Limb (tissue), 2 donors: Measurements from ENCODE around the gene SMCO4.
"Not testable (repeated sequence)": the region's sequence is repeated elsewhere in the genome, so short reads cannot be mapped to it uniquely, and the experiment has no call there.

ENCODE experiments used
- DNase-seq, 2 donors: peaks; one replicate each; pipeline ENCODE4 v3.0.0-alpha.2; 2016; ENCODE audit errors: extremely low spot score in 2 of 2

The SMCO4 gene

GRCh38 chr11:93543292-93543977 lies at the start of gene SMCO4:
SMCO4 (minus strand) TSS chr11:93543391; CDS start chr11:93479189, 64,202 bp downstream.
- DNase-seq = peak; percentile 81 to 86

- no peak for DNase-seq
These were observed 48.2 kb upstream of the SMCO4 start for GRCh38 chr11:93591247-93591898.

GRCh38 chr11:93589347-93589746 lies 46.2 kb upstream of the SMCO4 start:
- no peak for DNase-seq

- no peak for DNase-seq
These were observed 44.8 kb upstream of the SMCO4 start for GRCh38 chr11:93587858-93588581.

- not testable (repeated sequence) for DNase-seq
These were observed 44.2 kb upstream of the SMCO4 start for GRCh38 chr11:93587425-93587824.

- no peak for DNase-seq
These were observed 42.6 kb upstream of the SMCO4 start for GRCh38 chr11:93585758-93586157.

GRCh38 chr11:93583490-93583889 lies 40.3 kb upstream of the SMCO4 start:
- DNase-seq = no peak

- DNase-seq = no peak
These were observed 36.1 kb upstream of the SMCO4 start for GRCh38 chr11:93579187-93579751.

- DNase-seq = no peak
These were observed 34.1 kb upstream of the SMCO4 start for GRCh38 chr11:93577286-93577685.

- not testable (repeated sequence) for DNase-seq
These were observed 33.7 kb upstream of the SMCO4 start for GRCh38 chr11:93576870-93577269.

GRCh38 chr11:93574638-93575220 lies 31.5 kb upstream of the SMCO4 start:
- DNase-seq = no peak

- DNase-seq = no peak
These were observed 30.0 kb upstream of the SMCO4 start for GRCh38 chr11:93573184-93573583.

- no peak for DNase-seq
These were observed 29.4 kb upstream of the SMCO4 start for GRCh38 chr11:93572621-93573020.

- no peak for DNase-seq
These were observed 29.0 kb upstream of the SMCO4 start for GRCh38 chr11:93572171-93572570.

- DNase-seq = no peak
These were observed 28.4 kb upstream of the SMCO4 start for GRCh38 chr11:93571612-93572011.

GRCh38 chr11:93570759-93571413 lies 27.7 kb upstream of the SMCO4 start:
- DNase-seq = no peak

- DNase-seq = no peak
These were observed 26.3 kb upstream of the SMCO4 start for GRCh38 chr11:93569496-93569895.

- DNase-seq = no peak
These were observed 25.5 kb upstream of the SMCO4 start for GRCh38 chr11:93568726-93569125.

- no peak for DNase-seq
These were observed 24.3 kb upstream of the SMCO4 start for GRCh38 chr11:93567401-93567895.

- DNase-seq = no peak
These were observed 21.7 kb upstream of the SMCO4 start for GRCh38 chr11:93564895-93565294.

- DNase-seq = no peak
These were observed 20.7 kb upstream of the SMCO4 start for GRCh38 chr11:93563857-93564256.
